ENCODE data around the gene SPINK5. TPM values are rescaled to one million over a fixed set of nuclear protein-coding genes. Genes with fewer than 3 reads are reported as not detected.

Gene SPINK5
- total RNA-seq, 1 experiment from 2014 or later = 6.0 TPM

DNA sequence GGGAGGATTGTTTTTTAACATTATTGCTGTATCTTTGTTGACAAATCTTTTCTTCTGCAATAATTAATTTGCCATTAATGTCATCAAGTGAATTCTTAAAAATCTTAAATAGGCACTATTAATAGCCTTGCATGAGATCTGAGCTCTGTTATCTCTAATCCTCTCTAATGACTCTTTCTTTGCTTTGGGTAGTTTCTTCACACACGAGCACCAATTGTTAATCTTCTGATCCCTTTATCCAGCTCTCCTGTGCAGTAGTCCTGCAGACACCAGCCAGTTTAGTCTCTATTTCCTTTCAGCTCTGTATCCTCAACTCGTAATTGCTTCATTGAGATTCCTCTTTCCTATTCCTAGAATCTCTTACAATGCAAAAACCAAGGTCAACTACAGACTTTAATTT lies 112.7 kb downstream of the SPINK5 start:
- Histone ChIP-seq H2AK5ac (ENCODE audit: insufficient read length, low read length) (no peak overlapping the region), H3K23ac (ENCODE audit: insufficient read length, low read depth, low read length) (no peak overlapping the region), H3K23me2 (ENCODE audit: insufficient read length, low read depth, low read length, poor library complexity, severe bottlenecking) (no peaks in the 10 kb centered on the region), H3K18ac (ENCODE audit: insufficient read length, low read depth, low read length) (no peak overlapping the region), H2AFZ (ENCODE audit: low read length) (no peak overlapping the region), H2BK15ac (ENCODE audit: low read depth, low read length) (no peak overlapping the region), H4K8ac (replicated peaks; ENCODE audit: insufficient read length, low read depth, low read length) (no peak overlapping the region), H4K91ac (ENCODE audit: insufficient read length, low read depth, low read length) (no peak overlapping the region), H3K4me1 (ENCODE audit: insufficient read depth, low read length) (no peaks in the 10 kb centered on the region), H4K5ac (ENCODE audit: insufficient read length, low read depth, low read length) (no peak overlapping the region), H4K20me1 (ENCODE audit: control insufficient read depth, insufficient read depth, insufficient read length) (no peaks in the 10 kb centered on the region), H2BK5ac (ENCODE audit: insufficient read length, low read length) (no peak overlapping the region), H3K4me2 (ENCODE audit: insufficient read depth, insufficient read length, low read length) (no peak overlapping the region), H3K56ac (ENCODE audit: insufficient read length, low read depth, low read length) (no peak overlapping the region), H3K79me2 (ENCODE audit: insufficient read depth, low read length) (no peaks in the 10 kb centered on the region), H2BK20ac (ENCODE audit: low read depth, low read length, poor library complexity, severe bottlenecking) (no peak overlapping the region), H3K27ac (ENCODE audit: insufficient read length, low read depth, low read length) (no peak overlapping the region), H3T11ph (ENCODE audit: low read length) (no peak overlapping the region), H3K9ac (ENCODE audit: extremely low read depth, insufficient read length, low read length) (no peak overlapping the region), H3K27me3 (ENCODE audit: insufficient read depth, low read length) (no peaks in the 10 kb centered on the region), H3K14ac (ENCODE audit: insufficient read depth, low read length) (no peak overlapping the region), H3K79me1 (ENCODE audit: insufficient read depth, low read depth, low read length, poor library complexity, severe bottlenecking) (no peaks in the 10 kb centered on the region), H3K4ac (ENCODE audit: low read depth, low read length) (no peak overlapping the region), H2BK120ac (ENCODE audit: low read depth, low read length, poor library complexity, severe bottlenecking) (no peak overlapping the region), H3K9me3 (ENCODE audit: control insufficient read depth, low read depth, low read length) (no peaks in the 10 kb centered on the region), H2BK12ac (ENCODE audit: insufficient read length, low read depth, low read length) (no peak overlapping the region)
- Mint-ChIP-seq H3K36me3 (ENCODE audit: insufficient read depth in 1 of 3, low read depth in 3 of 3) (no peaks in the 10 kb centered on the region), H3K27ac (no peak overlapping the region; a peak in 1 of 7 replicates), H3K9me3 (no peaks in the 10 kb centered on the region), H3K4me3 (no peak overlapping the region), H3K27me3 (ENCODE audit: low read depth) (peaks cover 3% of the 10 kb centered on the region), H3K4me1 (no peaks in the 10 kb centered on the region)
- no peak for DNase-seq
- TF ChIP-seq, protein P1, sequence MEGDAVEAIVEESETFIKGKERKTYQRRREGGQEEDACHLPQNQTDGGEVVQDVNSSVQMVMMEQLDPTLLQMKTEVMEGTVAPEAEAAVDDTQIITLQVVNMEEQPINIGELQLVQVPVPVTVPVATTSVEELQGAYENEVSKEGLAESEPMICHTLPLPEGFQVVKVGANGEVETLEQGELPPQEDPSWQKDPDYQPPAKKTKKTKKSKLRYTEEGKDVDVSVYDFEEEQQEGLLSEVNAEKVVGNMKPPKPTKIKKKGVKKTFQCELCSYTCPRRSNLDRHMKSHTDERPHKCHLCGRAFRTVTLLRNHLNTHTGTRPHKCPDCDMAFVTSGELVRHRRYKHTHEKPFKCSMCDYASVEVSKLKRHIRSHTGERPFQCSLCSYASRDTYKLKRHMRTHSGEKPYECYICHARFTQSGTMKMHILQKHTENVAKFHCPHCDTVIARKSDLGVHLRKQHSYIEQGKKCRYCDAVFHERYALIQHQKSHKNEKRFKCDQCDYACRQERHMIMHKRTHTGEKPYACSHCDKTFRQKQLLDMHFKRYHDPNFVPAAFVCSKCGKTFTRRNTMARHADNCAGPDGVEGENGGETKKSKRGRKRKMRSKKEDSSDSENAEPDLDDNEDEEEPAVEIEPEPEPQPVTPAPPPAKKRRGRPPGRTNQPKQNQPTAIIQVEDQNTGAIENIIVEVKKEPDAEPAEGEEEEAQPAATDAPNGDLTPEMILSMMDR (conservative IDR thresholded peaks at IDR 0.05) = no peak
- WGBS (ENCODE audit: extremely low coverage, insufficient read length, low lambda C conversion rate) = no CpG with 5 or more reads among the region's 2 CpGs

Data from H9 (cell line).